WTC11 (cell line): Measurements from ENCODE around the gene KDELR1. TPM values are rescaled to one million over a fixed set of nuclear protein-coding genes. Genes with fewer than 3 reads are reported as not detected.

Source experiments
- ATAC-seq: fragments of 200-7000 bp; cut with Tn5 transposase; 2 replicates; pipeline ENCODE4 v1.10.0; 2021; ENCODE audit warnings: mild to moderate bottlenecking, moderate library complexity
- CTCF ChIA-PET: fragments of 300-600 bp; sonication (Branson Sonifier 250); formaldehyde crosslinking; loops from one replicate; lab custom pipeline; 2021; ENCODE audit warnings: antibody characterized with exemption; lab: Charles Lee
- POLR2A ChIA-PET: fragments of 350-600 bp; sonication (Branson Sonifier 250); formaldehyde crosslinking; loops from one replicate; lab custom pipeline; 2021; ENCODE audit warnings: antibody characterized with exemption; lab: Charles Lee
- DNase-seq: peaks from one replicate; pipeline ENCODE4 v3.0.0; 2021; ENCODE audit warnings: low spot score
- H3K27ac Mint-ChIP-seq: 2 replicates; pipeline ENCODE4 v1.8.0; 2021; ENCODE audit warnings: mixed read lengths
- H3K27me3 Mint-ChIP-seq: 2 replicates; pipeline ENCODE4 v1.8.0; 2021; ENCODE audit warnings: low read depth, mild to moderate bottlenecking, moderate library complexity, mixed read lengths
- H3K36me3 Mint-ChIP-seq: 2 replicates; pipeline ENCODE4 v1.8.0; 2021; ENCODE audit warnings: mixed read lengths
- H3K4me1 Mint-ChIP-seq: 2 replicates; pipeline ENCODE4 v1.8.0; 2022; ENCODE audit warnings: mixed read lengths
- H3K4me3 Mint-ChIP-seq: 2 replicates; pipeline ENCODE4 v1.8.0; 2021; ENCODE audit warnings: mild to moderate bottlenecking, moderate library complexity, mixed read lengths
- H3K9me3 Mint-ChIP-seq: 2 replicates; pipeline ENCODE4 v1.8.0; 2021; ENCODE audit warnings: mixed read lengths
- ELF4 ChIP-seq: sonication (generic); formaldehyde crosslinking; IDR thresholded peaks from 2 replicates; pipeline ENCODE4 v1.8.1; 2022; ENCODE audit warnings: low read depth, mild to moderate bottlenecking, moderate library complexity, missing genetic modification reagents
- EMX1 ChIP-seq: fragments of 250-450 bp; sonication (Bioruptor Pico); IDR thresholded peaks from 2 replicates; pipeline ENCODE4 v1.8.0; 2021; ENCODE audit warnings: mild to moderate bottlenecking
- FOXK1 ChIP-seq: sonication (generic); formaldehyde crosslinking; IDR thresholded peaks from 2 replicates; pipeline ENCODE4 v1.8.0; 2022; ENCODE audit warnings: mild to moderate bottlenecking, moderate library complexity, missing genetic modification reagents
- FOXP1 ChIP-seq: sonication (generic); formaldehyde crosslinking; IDR thresholded peaks from 2 replicates; pipeline ENCODE4 v1.8.0; 2022; ENCODE audit warnings: missing genetic modification reagents, mild to moderate bottlenecking, moderate library complexity, borderline replicate concordance
- IRF2 ChIP-seq: sonication (generic); formaldehyde crosslinking; IDR thresholded peaks from 2 replicates; pipeline ENCODE4 v1.8.0; 2022; ENCODE audit warnings: low read depth, missing genetic modification reagents, borderline replicate concordance
- JAZF1 ChIP-seq: fragments of 250-450 bp; sonication (Bioruptor Pico); IDR thresholded peaks from 2 replicates; pipeline ENCODE4 v1.9.0; 2021; ENCODE audit warnings: moderate library complexity, mild to moderate bottlenecking, inconsistent platforms
- MXD4 ChIP-seq: fragments of 250-450 bp; sonication (Bioruptor Pico); IDR thresholded peaks from 2 replicates; pipeline ENCODE4 v1.8.0; 2021; ENCODE audit warnings: mild to moderate bottlenecking, moderate library complexity, borderline replicate concordance
- MYBL2 ChIP-seq: sonication (generic); formaldehyde crosslinking; IDR thresholded peaks from 2 replicates; pipeline ENCODE4 v1.8.1; 2023; ENCODE audit warnings: mild to moderate bottlenecking, moderate library complexity, missing genetic modification reagents
- NR1H2 ChIP-seq: sonication (generic); formaldehyde crosslinking; IDR thresholded peaks from 2 replicates; pipeline ENCODE4 v1.9.0; 2021; ENCODE audit warnings: mild to moderate bottlenecking, moderate library complexity, missing genetic modification reagents
- OVOL2 ChIP-seq: fragments of 250-450 bp; sonication (Bioruptor Pico); IDR thresholded peaks from 2 replicates; pipeline ENCODE4 v1.9.0; 2021; ENCODE audit warnings: mild to moderate bottlenecking, borderline replicate concordance
- SP1 ChIP-seq: sonication (generic); formaldehyde crosslinking; conservative IDR thresholded peaks from 2 replicates; pipeline ENCODE4 v1.8.1; 2022; ENCODE audit warnings: missing genetic modification reagents
- TP53 ChIP-seq: sonication (generic); formaldehyde crosslinking; IDR thresholded peaks from 2 replicates; pipeline ENCODE4 v1.8.1; 2023; ENCODE audit warnings: mild to moderate bottlenecking, missing genetic modification reagents
- USF2 ChIP-seq: sonication (generic); formaldehyde crosslinking; IDR thresholded peaks from 2 replicates; pipeline ENCODE4 v1.8.1; 2023; ENCODE audit warnings: mild to moderate bottlenecking, missing genetic modification reagents, moderate library complexity
- ZNF121 ChIP-seq: sonication (generic); formaldehyde crosslinking; IDR thresholded peaks from 2 replicates; pipeline ENCODE4 v1.8.0; 2023; ENCODE audit warnings: missing genetic modification reagents
- ZNF219 ChIP-seq: sonication (generic); formaldehyde crosslinking; IDR thresholded peaks from 2 replicates; pipeline ENCODE4 v1.8.0; 2023; ENCODE audit warnings: missing genetic modification reagents, mild to moderate bottlenecking, borderline replicate concordance
- ZNF232 ChIP-seq: sonication (generic); formaldehyde crosslinking; IDR thresholded peaks from 2 replicates; pipeline ENCODE4 v1.8.0; 2022; ENCODE audit warnings: mild to moderate bottlenecking, missing genetic modification reagents
- ZNF317 ChIP-seq: sonication (generic); formaldehyde crosslinking; IDR thresholded peaks from 2 replicates; pipeline ENCODE4 v1.8.1; 2023; ENCODE audit warnings: low read depth, mild to moderate bottlenecking, moderate library complexity, missing genetic modification reagents, borderline replicate concordance
- ZNF423 ChIP-seq: fragments of 250-450 bp; sonication (Bioruptor Pico); IDR thresholded peaks from 2 replicates; pipeline ENCODE4 v2.1.2; 2022; ENCODE audit warnings: mild to moderate bottlenecking, moderate library complexity
- ZNF671 ChIP-seq: fragments of 250-450 bp; sonication (Bioruptor Pico); IDR thresholded peaks from 2 replicates; pipeline ENCODE4 v1.8.0; 2021; ENCODE audit warnings: mild to moderate bottlenecking
- ZSCAN18 ChIP-seq: fragments of 250-450 bp; sonication (Bioruptor Pico); IDR thresholded peaks from 2 replicates; pipeline ENCODE4 v2.1.2; 2022; ENCODE audit warnings: mild to moderate bottlenecking, moderate library complexity
- total RNA-seq: library from RNA; stranded (reverse); gene quantifications from 3 replicates; pipeline ENCODE4 v1.2.3, GENCODE V29; 2021
- TF ChIP-seq, protein P1 (sequence below): sonication (generic); formaldehyde crosslinking; IDR thresholded peaks from 2 replicates; pipeline ENCODE4 v1.8.1; 2022; ENCODE audit warnings: low read depth, mild to moderate bottlenecking, moderate library complexity, missing genetic modification reagents, borderline replicate concordance
- TF ChIP-seq, protein P2 (sequence below): sonication (generic); formaldehyde crosslinking; IDR thresholded peaks from 2 replicates; pipeline ENCODE4 v1.8.0; 2022; ENCODE audit warnings: mild to moderate bottlenecking, missing genetic modification reagents
- TF ChIP-seq, protein P3 (sequence below): fragments of 250-450 bp; sonication (Bioruptor Pico); IDR thresholded peaks from 2 replicates; pipeline ENCODE4 v1.8.0; 2021; ENCODE audit warnings: mild to moderate bottlenecking
- TF ChIP-seq, protein P4 (sequence below): fragments of 200-600 bp; IDR thresholded peaks from 2 replicates; pipeline ENCODE4 v1.8.0; 2022; ENCODE audit warnings: antibody characterized with exemption

Gene KDELR1
- total RNA-seq, 1 experiment from 2014 or later: 207 TPM

- TF ChIP-seq ZNF121 (CRISPR knock-in tag) (no peak), USF2 (CRISPR knock-in tag) (no peak), SP1 (CRISPR knock-in tag) (no peak), ZNF423 (CRISPR knock-in tag) (no peak), MYBL2 (CRISPR knock-in tag) (no peak), ZNF219 (no peak)
- TF ChIP-seq, protein P1, sequence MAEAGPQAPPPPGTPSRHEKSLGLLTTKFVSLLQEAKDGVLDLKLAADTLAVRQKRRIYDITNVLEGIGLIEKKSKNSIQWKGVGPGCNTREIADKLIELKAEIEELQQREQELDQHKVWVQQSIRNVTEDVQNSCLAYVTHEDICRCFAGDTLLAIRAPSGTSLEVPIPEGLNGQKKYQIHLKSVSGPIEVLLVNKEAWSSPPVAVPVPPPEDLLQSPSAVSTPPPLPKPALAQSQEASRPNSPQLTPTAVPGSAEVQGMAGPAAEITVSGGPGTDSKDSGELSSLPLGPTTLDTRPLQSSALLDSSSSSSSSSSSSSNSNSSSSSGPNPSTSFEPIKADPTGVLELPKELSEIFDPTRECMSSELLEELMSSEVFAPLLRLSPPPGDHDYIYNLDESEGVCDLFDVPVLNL (CRISPR knock-in tag): no peak
These were observed 29.4 kb downstream of the KDELR1 start (continued) for GRCh38 chr19:48361912-48362311.

DNA sequence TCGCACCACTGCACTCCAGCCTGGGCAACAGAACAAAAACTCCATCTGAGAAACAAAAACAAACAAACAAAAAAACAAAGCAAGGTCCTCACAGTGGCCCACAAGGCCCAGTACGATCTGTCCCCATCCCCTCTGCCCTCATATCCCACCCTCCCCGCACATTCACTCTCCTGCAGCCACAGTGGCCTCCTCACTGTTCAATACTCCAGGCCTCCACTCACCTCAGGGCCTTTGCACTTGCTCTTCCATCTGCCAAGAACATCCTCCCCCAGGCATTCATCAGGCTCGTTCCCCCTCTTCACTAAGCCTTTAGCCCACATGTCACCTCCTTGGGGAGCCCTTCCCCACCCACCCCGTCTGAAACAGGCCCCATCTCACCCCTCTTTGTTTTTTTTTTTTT is 32.2 kb downstream of the KDELR1 start:
- Mint-ChIP-seq H3K27me3 (peaks cover 3% of the 10 kb centered on the region; the same call in 1 of the 2 replicates), H3K4me1 (peaks cover 7% of the 10 kb centered on the region), H3K36me3 (peaks cover 12% of the 10 kb centered on the region), H3K4me3 (no peak overlapping the region), H3K9me3 (no peaks in the 10 kb centered on the region), H3K27ac (no peak overlapping the region)
- no peak for ATAC-seq
- TF ChIP-seq SP1 (CRISPR knock-in tag) (no peak), ZNF232 (no peak), ZNF671 (CRISPR knock-in tag) (no peak), NR1H2 (CRISPR knock-in tag) (no peak), ZSCAN18 (CRISPR knock-in tag) (no peak), ELF4 (CRISPR knock-in tag) (no peak), JAZF1 (CRISPR knock-in tag) (no peak), FOXK1 (no peak), FOXP1 (CRISPR knock-in tag) (no peak), TP53 (CRISPR knock-in tag) (no peak), ZNF317 (no peak), IRF2 (CRISPR knock-in tag) (no peak), EMX1 (no peak), OVOL2 (CRISPR knock-in tag) (no peak), MXD4 (CRISPR knock-in tag) (no peak)
- TF ChIP-seq, protein P2, sequence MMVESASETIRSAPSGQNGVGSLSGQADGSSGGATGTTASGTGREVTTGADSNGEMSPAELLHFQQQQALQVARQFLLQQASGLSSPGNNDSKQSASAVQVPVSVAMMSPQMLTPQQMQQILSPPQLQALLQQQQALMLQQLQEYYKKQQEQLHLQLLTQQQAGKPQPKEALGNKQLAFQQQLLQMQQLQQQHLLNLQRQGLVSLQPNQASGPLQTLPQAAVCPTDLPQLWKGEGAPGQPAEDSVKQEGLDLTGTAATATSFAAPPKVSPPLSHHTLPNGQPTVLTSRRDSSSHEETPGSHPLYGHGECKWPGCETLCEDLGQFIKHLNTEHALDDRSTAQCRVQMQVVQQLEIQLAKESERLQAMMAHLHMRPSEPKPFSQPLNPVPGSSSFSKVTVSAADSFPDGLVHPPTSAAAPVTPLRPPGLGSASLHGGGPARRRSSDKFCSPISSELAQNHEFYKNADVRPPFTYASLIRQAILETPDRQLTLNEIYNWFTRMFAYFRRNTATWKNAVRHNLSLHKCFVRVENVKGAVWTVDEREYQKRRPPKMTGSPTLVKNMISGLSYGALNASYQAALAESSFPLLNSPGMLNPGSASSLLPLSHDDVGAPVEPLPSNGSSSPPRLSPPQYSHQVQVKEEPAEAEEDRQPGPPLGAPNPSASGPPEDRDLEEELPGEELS (CRISPR knock-in tag): no peak
- TF ChIP-seq, protein P3, sequence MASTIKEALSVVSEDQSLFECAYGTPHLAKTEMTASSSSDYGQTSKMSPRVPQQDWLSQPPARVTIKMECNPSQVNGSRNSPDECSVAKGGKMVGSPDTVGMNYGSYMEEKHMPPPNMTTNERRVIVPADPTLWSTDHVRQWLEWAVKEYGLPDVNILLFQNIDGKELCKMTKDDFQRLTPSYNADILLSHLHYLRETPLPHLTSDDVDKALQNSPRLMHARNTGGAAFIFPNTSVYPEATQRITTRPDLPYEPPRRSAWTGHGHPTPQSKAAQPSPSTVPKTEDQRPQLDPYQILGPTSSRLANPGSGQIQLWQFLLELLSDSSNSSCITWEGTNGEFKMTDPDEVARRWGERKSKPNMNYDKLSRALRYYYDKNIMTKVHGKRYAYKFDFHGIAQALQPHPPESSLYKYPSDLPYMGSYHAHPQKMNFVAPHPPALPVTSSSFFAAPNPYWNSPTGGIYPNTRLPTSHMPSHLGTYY (CRISPR knock-in tag): no peak
- TF ChIP-seq, protein P4, sequence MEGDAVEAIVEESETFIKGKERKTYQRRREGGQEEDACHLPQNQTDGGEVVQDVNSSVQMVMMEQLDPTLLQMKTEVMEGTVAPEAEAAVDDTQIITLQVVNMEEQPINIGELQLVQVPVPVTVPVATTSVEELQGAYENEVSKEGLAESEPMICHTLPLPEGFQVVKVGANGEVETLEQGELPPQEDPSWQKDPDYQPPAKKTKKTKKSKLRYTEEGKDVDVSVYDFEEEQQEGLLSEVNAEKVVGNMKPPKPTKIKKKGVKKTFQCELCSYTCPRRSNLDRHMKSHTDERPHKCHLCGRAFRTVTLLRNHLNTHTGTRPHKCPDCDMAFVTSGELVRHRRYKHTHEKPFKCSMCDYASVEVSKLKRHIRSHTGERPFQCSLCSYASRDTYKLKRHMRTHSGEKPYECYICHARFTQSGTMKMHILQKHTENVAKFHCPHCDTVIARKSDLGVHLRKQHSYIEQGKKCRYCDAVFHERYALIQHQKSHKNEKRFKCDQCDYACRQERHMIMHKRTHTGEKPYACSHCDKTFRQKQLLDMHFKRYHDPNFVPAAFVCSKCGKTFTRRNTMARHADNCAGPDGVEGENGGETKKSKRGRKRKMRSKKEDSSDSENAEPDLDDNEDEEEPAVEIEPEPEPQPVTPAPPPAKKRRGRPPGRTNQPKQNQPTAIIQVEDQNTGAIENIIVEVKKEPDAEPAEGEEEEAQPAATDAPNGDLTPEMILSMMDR: no peak
- DNase-seq: no peak
- POLR2A ChIA-PET: no interaction called here
- CTCF ChIA-PET: no interaction called here
